ENCODE measurements around the gene PRKAR1B.

DNA sequence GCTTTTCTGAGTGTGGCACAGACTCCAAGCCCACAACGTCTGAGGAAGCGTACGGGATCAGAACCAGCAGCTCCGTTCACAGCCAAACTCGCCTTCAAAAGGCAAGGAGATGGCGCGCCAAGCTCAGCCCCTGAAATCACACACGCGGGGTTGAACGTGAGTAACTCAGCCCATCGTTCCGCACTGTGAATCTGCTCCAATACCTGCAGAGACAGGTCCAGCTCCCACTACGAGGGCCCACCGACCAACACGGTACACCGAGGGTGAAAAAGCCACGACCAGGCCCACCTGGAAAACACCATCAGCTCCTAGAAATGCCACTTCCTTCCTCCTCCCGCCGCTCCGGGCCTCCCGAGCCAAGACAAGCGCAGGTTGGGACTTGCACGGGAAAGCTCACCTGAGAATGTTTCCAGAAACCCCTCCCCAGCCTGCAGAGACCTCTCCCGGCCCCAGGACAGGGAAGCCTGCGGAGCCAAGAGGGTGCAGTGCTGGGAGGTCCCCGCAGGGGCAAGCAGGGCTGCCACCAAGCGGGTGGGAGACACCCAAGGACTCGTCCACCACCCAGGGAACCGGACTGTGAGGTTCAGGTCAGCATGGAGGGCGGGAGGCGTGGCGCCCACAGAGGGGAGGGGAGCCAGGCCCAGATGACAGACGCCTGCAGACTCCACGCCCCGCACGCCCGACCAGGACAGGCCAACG lies 113.5 kb downstream of the PRKAR1B start:
- TF ChIP-seq POLR2A (IDR thresholded peaks at IDR 0.05) (no peak), POLR2AphosphoS5 (IDR thresholded peaks at IDR 0.05) (no peak), EP300 (IDR thresholded peaks at IDR 0.05) (no peak)
- TF ChIP-seq, protein P1, sequence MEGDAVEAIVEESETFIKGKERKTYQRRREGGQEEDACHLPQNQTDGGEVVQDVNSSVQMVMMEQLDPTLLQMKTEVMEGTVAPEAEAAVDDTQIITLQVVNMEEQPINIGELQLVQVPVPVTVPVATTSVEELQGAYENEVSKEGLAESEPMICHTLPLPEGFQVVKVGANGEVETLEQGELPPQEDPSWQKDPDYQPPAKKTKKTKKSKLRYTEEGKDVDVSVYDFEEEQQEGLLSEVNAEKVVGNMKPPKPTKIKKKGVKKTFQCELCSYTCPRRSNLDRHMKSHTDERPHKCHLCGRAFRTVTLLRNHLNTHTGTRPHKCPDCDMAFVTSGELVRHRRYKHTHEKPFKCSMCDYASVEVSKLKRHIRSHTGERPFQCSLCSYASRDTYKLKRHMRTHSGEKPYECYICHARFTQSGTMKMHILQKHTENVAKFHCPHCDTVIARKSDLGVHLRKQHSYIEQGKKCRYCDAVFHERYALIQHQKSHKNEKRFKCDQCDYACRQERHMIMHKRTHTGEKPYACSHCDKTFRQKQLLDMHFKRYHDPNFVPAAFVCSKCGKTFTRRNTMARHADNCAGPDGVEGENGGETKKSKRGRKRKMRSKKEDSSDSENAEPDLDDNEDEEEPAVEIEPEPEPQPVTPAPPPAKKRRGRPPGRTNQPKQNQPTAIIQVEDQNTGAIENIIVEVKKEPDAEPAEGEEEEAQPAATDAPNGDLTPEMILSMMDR (IDR thresholded peaks at IDR 0.05): no peak
